Tibial nerve (tissue), 4 donors: Measurements from ENCODE around the gene NWD2. TPM values are rescaled to one million over a fixed set of nuclear protein-coding genes. Genes with fewer than 3 reads are reported as not detected.
A peak's percentile ranks its signal among the peaks of the same experiment; 100 is the strongest.

Experiments used
- DNase-seq, 2 donors: peaks; one replicate each; pipeline ENCODE4 v3.0.0-alpha.2; 2019; ENCODE audit warnings: low spot score in 2 of 2
- H3K27ac ChIP-seq, 4 donors: fragments of 200-600 bp; sonication (generic) in 3 of 4; one replicate each; pipeline ENCODE4 v1.5.1; 2017 to 2019; ENCODE audit warnings: mild to moderate bottlenecking in 1 of 4
- H3K27me3 ChIP-seq, 2 donors: fragments of 200-600 bp; sonication (generic) in 1 of 2; one replicate each; pipeline versions ENCODE4 v1.5.1 to v1.6.0; 2017 to 2019
- H3K36me3 ChIP-seq, 3 donors: fragments of 200-600 bp; sonication (generic); one replicate each; pipeline ENCODE4 v1.5.1; 2018 to 2019
- H3K4me1 ChIP-seq, 4 donors: fragments of 200-600 bp; sonication (generic) in 3 of 4; one replicate each; pipeline ENCODE4 v1.5.1; 2017 to 2019
- H3K4me3 ChIP-seq, 4 donors: fragments of 200-600 bp; sonication (generic) in 3 of 4; one replicate each; pipeline ENCODE4 v1.5.1; 2017 to 2019; ENCODE audit warnings: mild to moderate bottlenecking in 1 of 4, moderate library complexity in 1 of 4
- H3K9me3 ChIP-seq, 4 donors: fragments of 200-600 bp; sonication (generic) in 3 of 4; one replicate each; pipeline ENCODE4 v1.5.1; 2017 to 2019
- EP300 ChIP-seq, 2 donors: sonication (generic); formaldehyde crosslinking; IDR thresholded peaks; one replicate each; pipeline ENCODE4 v1.6.1; 2017; ENCODE audit warnings: antibody characterized with exemption in 2 of 2, mild to moderate bottlenecking in 1 of 2
- POLR2A ChIP-seq, 2 donors: fragments of 450-650 bp; IDR thresholded peaks; one replicate each; pipeline ENCODE4 v1.6.1; 2017; ENCODE audit warnings: antibody characterized with exemption in 2 of 2, mild to moderate bottlenecking in 2 of 2, moderate library complexity in 2 of 2
- WGBS, 2 donors: methylation state at CpG; one replicate each; pipeline ENCODE4 v1.1.5; 2018; 5-methylcytosine and 5-hydroxymethylcytosine counted together
- total RNA-seq, 4 donors: library from RNA; depleted of rRNA; stranded (reverse); fragments of >200 nt; gene quantifications; one replicate each; pipeline ENCODE4 v1.1.0, GENCODE V29; 2016
- TF ChIP-seq, protein P1 (sequence below), 5 experiments: fragments of 200-600 bp in 3 of 5; fragments of 450-650 bp in 2 of 5; sonication (generic) in 3 of 5; IDR thresholded peaks; one replicate each; pipeline ENCODE4 v1.5.1; 2016 to 2019; ENCODE audit warnings: antibody characterized with exemption in 5 of 5, mild to moderate bottlenecking in 3 of 5, moderate library complexity in 2 of 5

NWD2 gene
- total RNA-seq, 4 donors from 2014 or later, result 0.30 to 1.1 (median 0.84) TPM; not detected in 1

DNA sequence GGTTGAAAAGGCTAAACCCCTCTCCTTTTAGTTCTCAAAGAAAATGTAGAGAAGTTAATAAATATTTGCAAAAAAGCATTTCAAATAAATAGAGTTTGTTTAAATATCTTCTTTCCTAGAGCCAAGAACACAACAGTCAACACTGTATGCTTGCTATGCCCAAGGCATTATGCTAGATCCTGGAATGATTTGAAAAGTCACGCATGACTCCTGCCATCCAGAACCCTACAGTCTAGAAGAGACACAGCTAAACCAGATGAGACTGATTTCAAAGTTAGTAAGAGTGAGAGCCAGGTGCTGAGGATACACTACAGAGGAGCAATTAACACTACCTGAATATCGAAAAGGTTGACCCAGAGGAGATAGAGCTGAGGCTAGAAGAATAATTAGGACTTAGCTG, 205.8 kb downstream of the NWD2 start:
- H3K27ac ChIP-seq, result no peak overlapping the region
- WGBS, 2 donors, result 89 to 91% methylated on average over 2 of the region's 2 CpGs
- DNase-seq, result no peak
- H3K4me3 ChIP-seq, result no peak overlapping the region
- peaks cover 0 to 39% of the 10 kb centered on the region in 2 donors for H3K27me3 ChIP-seq
- no peaks in the 10 kb centered on the region for H3K36me3 ChIP-seq
- peaks cover 0 to 16% (median 0%) of the 10 kb centered on the region in 4 donors for H3K4me1 ChIP-seq
- no peak for TF ChIP-seq EP300 (IDR thresholded peaks at IDR 0.05)
- no peaks in the 10 kb centered on the region for H3K9me3 ChIP-seq

DNA sequence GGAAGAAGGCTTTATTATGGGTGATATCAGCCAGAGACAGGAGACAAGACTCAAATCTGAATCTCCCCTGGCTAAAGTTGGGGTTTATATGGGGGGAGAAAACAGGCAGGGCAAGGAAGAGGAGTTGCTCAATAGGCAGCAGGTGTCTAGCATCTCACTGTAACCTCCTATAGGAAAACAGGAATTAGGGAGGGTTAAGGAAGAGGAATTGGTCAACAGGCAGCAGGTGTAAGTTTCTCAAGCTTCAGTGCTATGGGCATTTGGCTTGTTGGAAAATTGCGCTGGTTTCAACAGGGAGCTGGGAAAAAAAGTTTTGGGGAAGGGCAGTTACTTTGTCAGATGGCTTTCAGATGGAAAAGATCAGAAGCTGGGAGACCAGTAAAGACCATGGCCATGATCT, 206.4 kb downstream of the NWD2 start:
- DNase-seq, result no peak
- 79 to 90% methylated on average over 1 of the region's 1 CpG for WGBS, 2 donors
- H3K36me3 ChIP-seq, result no peaks in the 10 kb centered on the region
- peaks cover 0 to 16% (median 0%) of the 10 kb centered on the region in 4 donors for H3K4me1 ChIP-seq
- H3K4me3 ChIP-seq, result no peak overlapping the region
- H3K9me3 ChIP-seq, result no peaks in the 10 kb centered on the region
- TF ChIP-seq POLR2A (IDR thresholded peaks at IDR 0.05) (no peak), EP300 (IDR thresholded peaks at IDR 0.05) (no peak)
- TF ChIP-seq, protein P1, sequence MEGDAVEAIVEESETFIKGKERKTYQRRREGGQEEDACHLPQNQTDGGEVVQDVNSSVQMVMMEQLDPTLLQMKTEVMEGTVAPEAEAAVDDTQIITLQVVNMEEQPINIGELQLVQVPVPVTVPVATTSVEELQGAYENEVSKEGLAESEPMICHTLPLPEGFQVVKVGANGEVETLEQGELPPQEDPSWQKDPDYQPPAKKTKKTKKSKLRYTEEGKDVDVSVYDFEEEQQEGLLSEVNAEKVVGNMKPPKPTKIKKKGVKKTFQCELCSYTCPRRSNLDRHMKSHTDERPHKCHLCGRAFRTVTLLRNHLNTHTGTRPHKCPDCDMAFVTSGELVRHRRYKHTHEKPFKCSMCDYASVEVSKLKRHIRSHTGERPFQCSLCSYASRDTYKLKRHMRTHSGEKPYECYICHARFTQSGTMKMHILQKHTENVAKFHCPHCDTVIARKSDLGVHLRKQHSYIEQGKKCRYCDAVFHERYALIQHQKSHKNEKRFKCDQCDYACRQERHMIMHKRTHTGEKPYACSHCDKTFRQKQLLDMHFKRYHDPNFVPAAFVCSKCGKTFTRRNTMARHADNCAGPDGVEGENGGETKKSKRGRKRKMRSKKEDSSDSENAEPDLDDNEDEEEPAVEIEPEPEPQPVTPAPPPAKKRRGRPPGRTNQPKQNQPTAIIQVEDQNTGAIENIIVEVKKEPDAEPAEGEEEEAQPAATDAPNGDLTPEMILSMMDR (IDR thresholded peaks at IDR 0.05), result no peak
- peaks cover 0 to 45% of the 10 kb centered on the region in 2 donors for H3K27me3 ChIP-seq
- H3K27ac ChIP-seq, result no peak overlapping the region

DNA sequence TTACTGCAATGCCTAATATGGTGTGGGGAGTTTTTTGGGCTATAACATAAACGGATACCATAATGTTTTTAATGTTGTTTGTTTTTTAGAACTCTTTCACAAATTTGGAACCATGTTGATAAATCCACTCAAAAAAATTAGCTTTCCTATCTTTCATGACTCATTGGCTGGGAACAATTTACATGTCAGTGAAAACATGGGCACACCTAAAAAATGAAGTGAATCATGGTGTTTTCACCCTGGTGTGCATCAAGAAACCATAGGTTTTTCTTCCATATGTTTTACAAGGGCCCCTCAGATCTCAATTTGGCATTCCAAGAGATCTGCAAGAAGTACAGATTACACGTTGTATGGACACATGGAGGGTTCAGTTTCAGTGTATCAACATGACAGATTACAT, 207.1 kb downstream of the NWD2 start:
- no peaks in the 10 kb centered on the region for H3K9me3 ChIP-seq
- WGBS, 2 donors, result 75 to 77% methylated on average over 2 of the region's 2 CpGs
- H3K4me3 ChIP-seq, result no peak overlapping the region
- peaks cover 0 to 16% (median 0%) of the 10 kb centered on the region in 4 donors for H3K4me1 ChIP-seq
- peaks cover 0 to 46% of the 10 kb centered on the region in 2 donors for H3K27me3 ChIP-seq
- DNase-seq, result no peak
- H3K27ac ChIP-seq, result no peak overlapping the region
- H3K36me3 ChIP-seq, result no peaks in the 10 kb centered on the region
- TF ChIP-seq EP300 (IDR thresholded peaks at IDR 0.05) (no peak), POLR2A (IDR thresholded peaks at IDR 0.05) (no peak)
- TF ChIP-seq, protein P1 (IDR thresholded peaks at IDR 0.05), result no peak

DNA sequence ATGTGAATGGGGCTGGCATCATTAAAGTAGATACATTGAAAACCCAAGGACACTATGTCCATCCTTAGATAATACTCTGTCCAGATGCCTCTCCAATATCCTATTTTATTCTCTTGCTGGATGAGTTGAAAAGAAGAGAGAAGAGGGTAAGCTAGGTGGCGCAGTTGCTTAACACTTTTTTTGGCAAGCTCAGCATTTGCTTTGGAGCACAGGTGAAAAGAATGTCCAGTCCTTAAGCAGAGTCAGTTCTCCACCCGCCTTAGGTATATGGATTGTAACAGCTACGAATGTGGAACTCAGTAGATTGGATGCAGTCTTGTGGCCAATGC, 208.4 kb downstream of the NWD2 start:
- peaks cover 0 to 16% (median 0%) of the 10 kb centered on the region in 4 donors for H3K4me1 ChIP-seq
- peak in 1 of 2 donors; percentile 63 for DNase-seq
- TF ChIP-seq POLR2A (IDR thresholded peaks at IDR 0.05), result no peak
- TF ChIP-seq, protein P1 (IDR thresholded peaks at IDR 0.05), result peak; percentile 25 to 59 (median 35)
- peaks cover 0 to 46% of the 10 kb centered on the region in 2 donors for H3K27me3 ChIP-seq
- 3 to 6% methylated on average over 3 of the region's 3 CpGs for WGBS, 2 donors
- H3K4me3 ChIP-seq, result peak overlapping the region; percentile 39 to 60 (median 49)
- H3K36me3 ChIP-seq, result no peaks in the 10 kb centered on the region
- H3K9me3 ChIP-seq, result no peaks in the 10 kb centered on the region
- no peak overlapping the region for H3K27ac ChIP-seq

DNA sequence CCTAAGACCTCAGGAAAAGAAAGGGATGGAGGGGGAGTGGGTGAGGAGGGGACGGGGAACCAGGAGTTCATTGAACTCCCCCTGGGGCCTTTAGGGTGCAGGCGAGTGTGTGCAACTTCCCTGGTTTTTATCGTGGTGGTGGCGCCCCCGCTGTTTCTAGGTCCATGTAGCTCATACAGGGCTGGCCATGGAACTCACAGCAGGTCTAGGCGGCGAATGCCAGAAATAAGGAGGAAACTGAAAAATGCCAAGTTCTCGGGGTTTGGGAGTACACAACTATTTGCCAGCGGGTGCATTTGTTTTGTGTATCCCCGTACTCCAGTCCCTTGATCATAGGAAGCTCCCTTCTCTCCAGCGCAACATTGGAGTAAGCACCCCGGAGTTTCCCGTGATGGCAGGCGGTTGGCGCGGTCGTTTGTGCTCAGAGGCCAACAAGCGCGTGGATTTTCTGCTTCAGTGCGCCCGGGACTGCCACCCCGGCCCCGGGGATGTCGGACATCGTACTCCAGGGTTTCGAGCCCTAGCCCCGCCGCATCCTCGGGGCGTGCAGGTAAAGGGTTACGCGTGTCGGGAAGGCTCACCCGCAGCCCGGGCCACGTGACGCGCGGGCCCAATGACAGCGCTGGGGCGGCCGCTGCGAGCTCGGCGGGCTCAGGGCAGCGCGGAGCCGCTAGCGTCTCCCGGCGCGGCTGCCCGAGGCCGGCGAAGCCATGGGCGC, 208.9 kb downstream of the NWD2 start:
- peaks cover 0 to 16% (median 0%) of the 10 kb centered on the region in 4 donors for H3K4me1 ChIP-seq
- TF ChIP-seq, protein P1 (IDR thresholded peaks at IDR 0.05), result peak in 2 of 5 experiments; percentile 0 to 12
- no peak for TF ChIP-seq POLR2A (IDR thresholded peaks at IDR 0.05)
- H3K27ac ChIP-seq, result peak overlapping the region in 1 of 4 donors; percentile 50
- no peaks in the 10 kb centered on the region for H3K36me3 ChIP-seq
- DNase-seq, result peak; percentile 15 to 19
- H3K9me3 ChIP-seq, result no peaks in the 10 kb centered on the region
- H3K4me3 ChIP-seq, result peak overlapping the region; percentile 39 to 60 (median 49)
- WGBS, 2 donors, result 1 to 3% methylated on average over 8 to 56 of the region's 56 CpGs
- H3K27me3 ChIP-seq, result peaks cover 0 to 46% of the 10 kb centered on the region in 2 donors
